ENCODE measurements around the gene TAS2R20. TPM values are rescaled to one million over a fixed set of nuclear protein-coding genes. Genes with fewer than 3 reads are reported as not detected.

The TAS2R20 gene
- total and polyA plus RNA-seq, 2 of the 8 experiments (the other 6 are each of a cell fraction or from before 2014, with no cell fraction given) = 0.57 to 0.71 TPM

DNA sequence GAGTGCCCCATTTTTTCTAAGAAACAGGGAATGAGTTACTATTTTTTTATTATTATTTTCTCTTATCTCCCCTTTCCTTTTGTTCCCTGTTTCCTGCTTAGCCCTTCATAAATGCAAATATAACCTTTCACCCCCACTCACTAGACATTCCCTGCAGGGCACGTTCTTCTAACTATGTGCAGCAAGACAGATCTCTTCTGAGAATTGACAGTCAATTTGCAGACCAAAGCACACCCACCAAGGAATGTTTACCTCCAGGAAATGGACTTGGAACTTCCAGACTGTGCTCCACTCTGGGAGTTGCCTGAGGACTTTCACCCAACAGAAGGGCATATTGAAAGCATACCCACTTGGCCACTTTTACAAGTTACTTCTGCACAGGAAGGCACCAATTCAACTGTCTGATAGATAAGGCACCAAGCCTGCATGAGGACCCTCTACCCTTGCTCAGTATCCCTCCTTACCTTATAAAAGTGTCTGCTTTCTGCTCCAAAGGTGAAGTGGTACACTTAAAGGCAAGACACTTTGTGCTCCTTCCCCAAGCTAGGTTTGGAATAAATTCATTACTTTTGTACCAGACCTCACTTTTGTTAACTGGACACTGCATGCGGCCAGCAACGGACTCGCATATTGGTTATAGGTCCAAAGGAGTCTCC lies 17.8 kb upstream of the TAS2R20 start (continued):
- TF ChIP-seq TBP (IDR thresholded peaks at IDR 0.05; ENCODE audit: low read depth, low read length) (no peak), GABPA (IDR thresholded peaks at IDR 0.05; ENCODE audit: borderline replicate concordance, insufficient read depth, low read length) (no peak), SP4 (IDR thresholded peaks at IDR 0.05; ENCODE audit: low read length) (no peak), KDM4A (IDR thresholded peaks at IDR 0.05; ENCODE audit: low read depth, low read length, severe bottlenecking) (no peak), RNF2 (IDR thresholded peaks at IDR 0.05; ENCODE audit: borderline replicate concordance, low read depth, low read length, missing control alignments, poor library complexity, severe bottlenecking) (no peak)

Data from H1 (cell line).